SK-N-SH (cell line): ENCODE measurements around the gene CEP112. TPM values are rescaled to one million over a fixed set of nuclear protein-coding genes. Genes with fewer than 3 reads are reported as not detected.
A peak's percentile ranks its signal among the peaks of the same experiment; 100 is the strongest.

ENCODE experiments used
- CTCF ChIA-PET: fragments of 300-600, 350-600 bp; formaldehyde crosslinking; extraction: SDS; loops from one replicate; lab custom pipeline; 2021; lab: Yijun Ruan, JAX
- POLR2A ChIA-PET: fragments of 350-600 bp; sonication (Branson Sonifier 250); formaldehyde crosslinking; extraction: SDS; loops from one replicate; lab custom pipeline; 2020; ENCODE audit warnings: antibody characterized with exemption, inconsistent platforms; lab: Yijun Ruan, JAX
- DNase-seq: peaks from one replicate; pipeline ENCODE4 v3.0.0; 2012
- H2AFZ ChIP-seq: fragments of 200-600 bp; sonication (generic); 2 replicates; pipeline ENCODE4 v1.8.1; 2016; ENCODE audit warnings: antibody characterized with exemption, mild to moderate bottlenecking, low read depth
- H3F3A ChIP-seq: fragments of 200-600 bp; sonication (generic); replicated peaks from 2 replicates; pipeline ENCODE3; 2016; ENCODE audit warnings: antibody characterized with exemption, mild to moderate bottlenecking; ENCODE audit not compliant: insufficient read depth
- H3K27ac ChIP-seq, 2 experiments: fragments of 200-500 bp in 1 of 2; fragments of 200-600 bp in 1 of 2; sonication (Bioruptor generic) in 1 of 2; sonication (generic), shearing (Covaris generic) in 1 of 2; 2 replicates each; pipeline versions ENCODE4 v1.5.1 to v1.6.1; 2014 to 2016; ENCODE audit warnings: low read depth in 2 of 2, inconsistent platforms in 1 of 2, low read length in 1 of 2, mild to moderate bottlenecking in 1 of 2, mixed read lengths in 1 of 2
- H3K27me3 ChIP-seq: fragments of 200-600 bp; sonication (generic), shearing (Covaris generic); 2 replicates; pipeline ENCODE4 v1.6.1; 2016; ENCODE audit warnings: mixed run types; ENCODE audit not compliant: insufficient read depth
- H3K36me3 ChIP-seq, 2 experiments: fragments of 200-500 bp in 1 of 2; fragments of 200-600 bp in 1 of 2; sonication (Bioruptor generic) in 1 of 2; sonication (generic) in 1 of 2; replicated peaks in 1 of 2; 2 replicates each; pipeline versions ENCODE3 to v1.5.1; 2014 to 2016; ENCODE audit warnings: low read length in 1 of 2, mild to moderate bottlenecking in 1 of 2; ENCODE audit not compliant: insufficient read depth in 2 of 2, control insufficient read depth in 1 of 2
- H3K4me1 ChIP-seq, 2 experiments: fragments of 200-500 bp in 1 of 2; fragments of 200-600 bp in 1 of 2; sonication (Bioruptor generic) in 1 of 2; sonication (generic), shearing (Covaris generic) in 1 of 2; 2 replicates each; pipeline versions ENCODE4 v1.5.1 to v1.6.1; 2014 to 2016; ENCODE audit warnings: low read depth in 1 of 2, low read length in 1 of 2, mixed run types in 1 of 2; ENCODE audit not compliant: insufficient read depth in 2 of 2, control insufficient read depth in 1 of 2
- H3K4me2 ChIP-seq: fragments of 200-600 bp; sonication (generic), shearing (Covaris generic); 2 replicates; pipeline ENCODE4 v1.6.1; 2017; ENCODE audit warnings: mixed run types
- H3K4me3 ChIP-seq, 2 experiments: fragments of 200-500 bp in 1 of 2; fragments of 200-600 bp in 1 of 2; sonication (Bioruptor generic) in 1 of 2; sonication (generic), shearing (Covaris generic) in 1 of 2; 2 replicates each; pipeline versions ENCODE4 v1.5.1 to v1.8.1; 2014 to 2016; ENCODE audit warnings: low read depth in 2 of 2, inconsistent platforms in 1 of 2, low read length in 1 of 2, mild to moderate bottlenecking in 1 of 2, mixed read lengths in 1 of 2, moderate library complexity in 1 of 2
- H3K79me2 ChIP-seq: fragments of 200-600 bp; sonication (generic); 2 replicates; pipeline ENCODE4 v1.8.1; 2017; ENCODE audit warnings: mild to moderate bottlenecking; ENCODE audit not compliant: insufficient read depth
- H3K9ac ChIP-seq: fragments of 200-600 bp; sonication (generic); 2 replicates; pipeline ENCODE4 v1.6.1; 2017; ENCODE audit warnings: mixed run types
- H3K9me2 ChIP-seq: fragments of 200-600 bp; sonication (generic); 2 replicates; pipeline ENCODE4 v1.6.1; 2017; ENCODE audit warnings: mixed run types
- H3K9me3 ChIP-seq: fragments of 200-600 bp; sonication (generic); 2 replicates; pipeline ENCODE4 v1.6.1; 2017; ENCODE audit warnings: mixed run types, mild to moderate bottlenecking, moderate library complexity
- H4K20me1 ChIP-seq: fragments of 200-600 bp; sonication (generic); 2 replicates; pipeline ENCODE4 v1.6.1; 2017; ENCODE audit warnings: mild to moderate bottlenecking, mixed run types; ENCODE audit not compliant: insufficient read depth
- FOSL2 ChIP-seq: IDR thresholded peaks from 2 replicates; pipeline ENCODE4 v1.4.0; 2012; ENCODE audit warnings: low read depth, mild to moderate bottlenecking, moderate library complexity, borderline replicate concordance
- FOXJ3 ChIP-seq: sonication (generic); formaldehyde crosslinking; IDR thresholded peaks from 2 replicates; pipeline ENCODE4 v1.5.1; 2020; ENCODE audit warnings: mild to moderate bottlenecking, missing genetic modification reagents
- MEF2A ChIP-seq: IDR thresholded peaks from 2 replicates; pipeline ENCODE4 v1.4.0; 2012; ENCODE audit warnings: low read depth, borderline replicate concordance
- POLR2AphosphoS5 ChIP-seq: IDR thresholded peaks from 2 replicates; pipeline ENCODE4 v1.6.1; 2012; ENCODE audit warnings: low read depth, low read length
- RCOR1 ChIP-seq: fragments of 150-350 bp; IDR thresholded peaks from 2 replicates; pipeline ENCODE4 v1.6.1; 2017; ENCODE audit warnings: antibody characterized with exemption, low read length
- TCF12 ChIP-seq: IDR thresholded peaks from 2 replicates; pipeline ENCODE4 v1.4.0; 2012
- USF1 ChIP-seq: IDR thresholded peaks from 2 replicates; pipeline ENCODE4 v1.4.0; 2012; ENCODE audit warnings: low read depth, borderline replicate concordance
- YY1 ChIP-seq: IDR thresholded peaks from 2 replicates; pipeline ENCODE4 v1.4.0; 2012; ENCODE audit warnings: low read depth, mild to moderate bottlenecking
- ZBTB33 ChIP-seq: IDR thresholded peaks from 2 replicates; pipeline ENCODE4 v1.4.0; 2012; ENCODE audit warnings: low read depth, borderline replicate concordance
- WGBS: methylation state at CpG from one replicate; pipeline ENCODE4 v1.1.6; 2017; ENCODE audit warnings: low lambda C conversion rate; 5-methylcytosine and 5-hydroxymethylcytosine counted together
- polyA plus RNA-seq, 3 experiments: library from polyadenylated mRNA; depleted of rRNA; stranded (reverse); fragments of >200 nt; gene quantifications; 2 replicates each; pipeline ENCODE4 v1.2.3, GENCODE V29; 2012
- TF ChIP-seq, protein P1 (sequence below): IDR thresholded peaks from 2 replicates; pipeline ENCODE4; 2012
- TF ChIP-seq, protein P2 (sequence below): fragments of 200-600 bp; sonication (generic); IDR thresholded peaks from 2 replicates; pipeline ENCODE4 v1.6.1; 2017; ENCODE audit warnings: antibody characterized with exemption, mild to moderate bottlenecking, moderate library complexity
- TF ChIP-seq, protein P3 (sequence below): IDR thresholded peaks from 2 replicates; pipeline ENCODE4 v1.6.1; 2012; ENCODE audit warnings: mild to moderate bottlenecking, low read depth, low read length, moderate library complexity

CEP112 gene
- polyA plus RNA-seq, 1 of the 3 experiments (the other 2 are of a cell fraction): 7.9 TPM

- Histone ChIP-seq H3K4me2 (no peak overlapping the region), H3K9me2 (no peaks in the 10 kb centered on the region), H3K9ac (no peak overlapping the region), H3K4me1 (peaks cover 7% of the 10 kb centered on the region in 2 experiments; a peak in 3 of 4 replicates), H3K79me2 (no peaks in the 10 kb centered on the region), H4K20me1 (no peaks in the 10 kb centered on the region), H3K36me3 (no peaks in the 10 kb centered on the region), H2AFZ (no peak overlapping the region), H3F3A (peaks cover 3% of the 10 kb centered on the region), H3K9me3 (no peaks in the 10 kb centered on the region), H3K27me3 (no peaks in the 10 kb centered on the region), H3K4me3 (no peak overlapping the region), H3K27ac (peak overlapping the region; percentile 1 to 83; a peak in 3 of 4 replicates)
- ChIA-PET CTCF (interaction anchor here (0.9 to 1.3 kb wide), 2 partner anchors 18 to 591 kb away, joined by 3 to 5 read pairs; no protein-coding TSS in a partner anchor), POLR2A (no interaction called here)
- 89% methylated on average over 6 of the region's 6 CpGs for WGBS
- no peak for TF ChIP-seq ZBTB33
- no peak for TF ChIP-seq POLR2AphosphoS5
- TF ChIP-seq, protein P1, sequence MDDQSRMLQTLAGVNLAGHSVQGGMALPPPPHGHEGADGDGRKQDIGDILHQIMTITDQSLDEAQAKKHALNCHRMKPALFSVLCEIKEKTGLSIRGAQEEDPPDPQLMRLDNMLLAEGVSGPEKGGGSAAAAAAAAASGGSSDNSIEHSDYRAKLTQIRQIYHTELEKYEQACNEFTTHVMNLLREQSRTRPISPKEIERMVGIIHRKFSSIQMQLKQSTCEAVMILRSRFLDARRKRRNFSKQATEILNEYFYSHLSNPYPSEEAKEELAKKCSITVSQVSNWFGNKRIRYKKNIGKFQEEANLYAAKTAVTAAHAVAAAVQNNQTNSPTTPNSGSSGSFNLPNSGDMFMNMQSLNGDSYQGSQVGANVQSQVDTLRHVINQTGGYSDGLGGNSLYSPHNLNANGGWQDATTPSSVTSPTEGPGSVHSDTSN: no peak
- TF ChIP-seq MEF2A: no peak
- TF ChIP-seq FOSL2: no peak
- TF ChIP-seq YY1: no peak
- no peak for DNase-seq
These were observed 306.2 kb downstream of the CEP112 start for GRCh38 chr17:65885541-65886312.

GRCh38 chr17:65876985-65877384 lies 314.9 kb downstream of the CEP112 start:
- Histone ChIP-seq H3F3A (no peaks in the 10 kb centered on the region), H3K9ac (no peak overlapping the region), H3K4me2 (no peak overlapping the region), H3K27me3 (no peaks in the 10 kb centered on the region), H4K20me1 (no peaks in the 10 kb centered on the region), H3K4me3 (no peak overlapping the region), H3K9me2 (no peaks in the 10 kb centered on the region), H3K9me3 (no peaks in the 10 kb centered on the region), H3K79me2 (no peaks in the 10 kb centered on the region), H3K27ac (no peak overlapping the region), H3K4me1 (peaks cover 0 to under 1% of the 10 kb centered on the region in 2 experiments; a peak in 2 of 4 replicates), H2AFZ (no peak overlapping the region), H3K36me3 (no peaks in the 10 kb centered on the region)
- POLR2A ChIA-PET: no interaction called here
- no peak for DNase-seq
- CTCF ChIA-PET: interaction anchor here (1.3 kb wide), 1 partner anchor 18 kb away, joined by 3 read pairs; no protein-coding TSS in a partner anchor
- WGBS: 90% methylated on average over 4 of the region's 4 CpGs
- no peak for TF ChIP-seq RCOR1
- no peak for TF ChIP-seq ZBTB33
- TF ChIP-seq FOXJ3 (CRISPR knock-in tag): no peak
- TF ChIP-seq, protein P1: no peak
- TF ChIP-seq USF1: no peak
- TF ChIP-seq TCF12: no peak
- TF ChIP-seq, protein P2, sequence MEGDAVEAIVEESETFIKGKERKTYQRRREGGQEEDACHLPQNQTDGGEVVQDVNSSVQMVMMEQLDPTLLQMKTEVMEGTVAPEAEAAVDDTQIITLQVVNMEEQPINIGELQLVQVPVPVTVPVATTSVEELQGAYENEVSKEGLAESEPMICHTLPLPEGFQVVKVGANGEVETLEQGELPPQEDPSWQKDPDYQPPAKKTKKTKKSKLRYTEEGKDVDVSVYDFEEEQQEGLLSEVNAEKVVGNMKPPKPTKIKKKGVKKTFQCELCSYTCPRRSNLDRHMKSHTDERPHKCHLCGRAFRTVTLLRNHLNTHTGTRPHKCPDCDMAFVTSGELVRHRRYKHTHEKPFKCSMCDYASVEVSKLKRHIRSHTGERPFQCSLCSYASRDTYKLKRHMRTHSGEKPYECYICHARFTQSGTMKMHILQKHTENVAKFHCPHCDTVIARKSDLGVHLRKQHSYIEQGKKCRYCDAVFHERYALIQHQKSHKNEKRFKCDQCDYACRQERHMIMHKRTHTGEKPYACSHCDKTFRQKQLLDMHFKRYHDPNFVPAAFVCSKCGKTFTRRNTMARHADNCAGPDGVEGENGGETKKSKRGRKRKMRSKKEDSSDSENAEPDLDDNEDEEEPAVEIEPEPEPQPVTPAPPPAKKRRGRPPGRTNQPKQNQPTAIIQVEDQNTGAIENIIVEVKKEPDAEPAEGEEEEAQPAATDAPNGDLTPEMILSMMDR: no peak
- TF ChIP-seq, protein P3, sequence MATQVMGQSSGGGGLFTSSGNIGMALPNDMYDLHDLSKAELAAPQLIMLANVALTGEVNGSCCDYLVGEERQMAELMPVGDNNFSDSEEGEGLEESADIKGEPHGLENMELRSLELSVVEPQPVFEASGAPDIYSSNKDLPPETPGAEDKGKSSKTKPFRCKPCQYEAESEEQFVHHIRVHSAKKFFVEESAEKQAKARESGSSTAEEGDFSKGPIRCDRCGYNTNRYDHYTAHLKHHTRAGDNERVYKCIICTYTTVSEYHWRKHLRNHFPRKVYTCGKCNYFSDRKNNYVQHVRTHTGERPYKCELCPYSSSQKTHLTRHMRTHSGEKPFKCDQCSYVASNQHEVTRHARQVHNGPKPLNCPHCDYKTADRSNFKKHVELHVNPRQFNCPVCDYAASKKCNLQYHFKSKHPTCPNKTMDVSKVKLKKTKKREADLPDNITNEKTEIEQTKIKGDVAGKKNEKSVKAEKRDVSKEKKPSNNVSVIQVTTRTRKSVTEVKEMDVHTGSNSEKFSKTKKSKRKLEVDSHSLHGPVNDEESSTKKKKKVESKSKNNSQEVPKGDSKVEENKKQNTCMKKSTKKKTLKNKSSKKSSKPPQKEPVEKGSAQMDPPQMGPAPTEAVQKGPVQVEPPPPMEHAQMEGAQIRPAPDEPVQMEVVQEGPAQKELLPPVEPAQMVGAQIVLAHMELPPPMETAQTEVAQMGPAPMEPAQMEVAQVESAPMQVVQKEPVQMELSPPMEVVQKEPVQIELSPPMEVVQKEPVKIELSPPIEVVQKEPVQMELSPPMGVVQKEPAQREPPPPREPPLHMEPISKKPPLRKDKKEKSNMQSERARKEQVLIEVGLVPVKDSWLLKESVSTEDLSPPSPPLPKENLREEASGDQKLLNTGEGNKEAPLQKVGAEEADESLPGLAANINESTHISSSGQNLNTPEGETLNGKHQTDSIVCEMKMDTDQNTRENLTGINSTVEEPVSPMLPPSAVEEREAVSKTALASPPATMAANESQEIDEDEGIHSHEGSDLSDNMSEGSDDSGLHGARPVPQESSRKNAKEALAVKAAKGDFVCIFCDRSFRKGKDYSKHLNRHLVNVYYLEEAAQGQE: no peak
